ENCODE results near the gene PRKACB.

DNA sequence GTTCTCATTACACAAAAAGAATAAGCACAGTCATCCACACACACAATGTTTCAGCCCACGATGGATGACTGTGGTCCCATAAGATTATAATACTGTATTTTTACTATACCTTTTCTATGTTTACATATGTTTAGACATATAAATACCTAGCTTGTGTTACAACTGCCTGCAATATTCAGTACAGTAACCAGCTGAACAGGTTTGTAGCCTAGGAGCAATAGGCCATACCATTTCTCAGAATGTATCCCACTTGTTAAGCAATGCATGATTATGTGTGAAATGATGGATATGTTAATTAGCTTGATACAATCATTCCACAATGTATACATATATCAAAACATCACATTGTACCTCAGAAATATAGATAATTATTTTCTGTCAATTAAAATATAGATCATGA is 124.3 kb downstream of the PRKACB start:
- TF ChIP-seq POLR2A (IDR thresholded peaks at IDR 0.05) = no peak
- TF ChIP-seq, protein P1, sequence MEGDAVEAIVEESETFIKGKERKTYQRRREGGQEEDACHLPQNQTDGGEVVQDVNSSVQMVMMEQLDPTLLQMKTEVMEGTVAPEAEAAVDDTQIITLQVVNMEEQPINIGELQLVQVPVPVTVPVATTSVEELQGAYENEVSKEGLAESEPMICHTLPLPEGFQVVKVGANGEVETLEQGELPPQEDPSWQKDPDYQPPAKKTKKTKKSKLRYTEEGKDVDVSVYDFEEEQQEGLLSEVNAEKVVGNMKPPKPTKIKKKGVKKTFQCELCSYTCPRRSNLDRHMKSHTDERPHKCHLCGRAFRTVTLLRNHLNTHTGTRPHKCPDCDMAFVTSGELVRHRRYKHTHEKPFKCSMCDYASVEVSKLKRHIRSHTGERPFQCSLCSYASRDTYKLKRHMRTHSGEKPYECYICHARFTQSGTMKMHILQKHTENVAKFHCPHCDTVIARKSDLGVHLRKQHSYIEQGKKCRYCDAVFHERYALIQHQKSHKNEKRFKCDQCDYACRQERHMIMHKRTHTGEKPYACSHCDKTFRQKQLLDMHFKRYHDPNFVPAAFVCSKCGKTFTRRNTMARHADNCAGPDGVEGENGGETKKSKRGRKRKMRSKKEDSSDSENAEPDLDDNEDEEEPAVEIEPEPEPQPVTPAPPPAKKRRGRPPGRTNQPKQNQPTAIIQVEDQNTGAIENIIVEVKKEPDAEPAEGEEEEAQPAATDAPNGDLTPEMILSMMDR (IDR thresholded peaks at IDR 0.05) = no peak
